GM23248 (cell line): ENCODE results near the gene KCTD6.

Source experiments
- EZH2 ChIP-seq: fragments of 200-600 bp; sonication (generic); IDR thresholded peaks from 2 replicates; pipeline ENCODE4 v1.6.1; 2018; ENCODE audit warnings: antibody characterized with exemption, mild to moderate bottlenecking; ENCODE audit not compliant: insufficient read depth, poor library complexity, severe bottlenecking
- EZH2phosphoT487 ChIP-seq: fragments of 200-600 bp; sonication (generic); IDR thresholded peaks from 2 replicates; pipeline ENCODE4 v1.6.1; 2018; ENCODE audit warnings: antibody characterized with exemption, moderate library complexity, mild to moderate bottlenecking, low read depth; ENCODE audit not compliant: insufficient read depth

DNA sequence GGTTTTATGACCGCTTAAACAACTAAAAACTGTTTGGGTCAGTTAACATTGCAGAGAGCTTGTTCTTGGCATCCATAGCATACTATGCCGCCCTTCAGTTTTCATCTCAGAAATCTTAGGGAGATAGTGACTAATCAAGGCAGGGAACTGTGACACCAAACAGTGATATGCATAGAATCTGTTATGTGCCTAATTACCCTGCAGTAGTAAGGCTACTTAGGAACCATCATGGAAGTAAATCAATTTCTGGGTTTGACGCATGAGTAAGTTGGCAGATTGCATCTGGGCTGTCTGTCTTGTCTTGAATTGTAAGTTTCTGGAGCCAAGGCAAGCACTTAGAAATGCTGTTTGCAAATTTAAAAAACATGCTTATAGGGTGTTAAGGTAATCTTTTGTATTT lies 22.5 kb downstream of the KCTD6 start:
- TF ChIP-seq EZH2 (no peak), EZH2phosphoT487 (no peak)
